ENCODE measurements around the gene HIPK4.

The HIPK4 gene

DNA sequence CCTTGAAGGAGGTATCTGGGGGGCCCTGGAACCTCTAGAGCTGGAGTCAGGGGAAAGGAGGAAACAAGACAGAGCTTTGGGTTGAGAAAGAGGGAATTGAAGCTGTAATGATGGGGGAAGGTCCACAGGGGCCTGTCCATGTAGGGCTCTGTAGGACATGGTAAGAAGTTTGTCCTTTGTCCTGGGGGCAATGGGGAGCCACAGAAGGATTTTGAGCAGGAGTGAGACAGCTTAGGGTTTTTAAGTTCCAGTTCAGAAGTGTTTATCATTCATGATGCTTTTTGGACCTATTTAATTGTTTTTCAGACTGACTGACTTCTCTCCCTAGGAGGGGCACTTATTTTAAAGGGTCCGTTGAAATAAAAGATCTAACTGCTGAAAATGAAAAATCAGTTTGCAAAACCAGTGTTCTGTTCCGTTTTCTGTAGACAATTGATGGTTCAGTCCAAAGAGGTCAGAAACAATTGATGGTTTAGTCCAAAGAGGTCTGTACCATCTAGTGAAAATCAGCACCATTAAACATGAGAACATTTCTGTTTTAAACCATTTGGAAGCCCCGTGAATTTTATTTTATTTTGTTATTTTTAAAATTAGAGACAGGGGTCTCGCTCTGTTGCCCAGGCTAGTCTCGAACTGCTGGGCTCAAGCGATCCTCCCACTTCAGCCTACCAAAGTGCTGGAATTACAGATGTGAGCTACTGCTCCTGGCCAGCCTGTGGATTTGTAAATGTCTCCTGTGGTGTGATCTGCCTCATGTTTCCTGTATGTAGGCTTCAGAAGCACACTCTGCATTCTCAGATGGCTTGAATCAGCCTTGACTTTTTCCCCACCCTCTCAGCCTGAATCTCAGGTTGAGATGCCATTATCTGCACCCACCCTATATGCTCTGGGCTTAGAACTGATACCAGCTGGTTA is 33.0 kb downstream of the HIPK4 start:
- TF ChIP-seq, protein P1, sequence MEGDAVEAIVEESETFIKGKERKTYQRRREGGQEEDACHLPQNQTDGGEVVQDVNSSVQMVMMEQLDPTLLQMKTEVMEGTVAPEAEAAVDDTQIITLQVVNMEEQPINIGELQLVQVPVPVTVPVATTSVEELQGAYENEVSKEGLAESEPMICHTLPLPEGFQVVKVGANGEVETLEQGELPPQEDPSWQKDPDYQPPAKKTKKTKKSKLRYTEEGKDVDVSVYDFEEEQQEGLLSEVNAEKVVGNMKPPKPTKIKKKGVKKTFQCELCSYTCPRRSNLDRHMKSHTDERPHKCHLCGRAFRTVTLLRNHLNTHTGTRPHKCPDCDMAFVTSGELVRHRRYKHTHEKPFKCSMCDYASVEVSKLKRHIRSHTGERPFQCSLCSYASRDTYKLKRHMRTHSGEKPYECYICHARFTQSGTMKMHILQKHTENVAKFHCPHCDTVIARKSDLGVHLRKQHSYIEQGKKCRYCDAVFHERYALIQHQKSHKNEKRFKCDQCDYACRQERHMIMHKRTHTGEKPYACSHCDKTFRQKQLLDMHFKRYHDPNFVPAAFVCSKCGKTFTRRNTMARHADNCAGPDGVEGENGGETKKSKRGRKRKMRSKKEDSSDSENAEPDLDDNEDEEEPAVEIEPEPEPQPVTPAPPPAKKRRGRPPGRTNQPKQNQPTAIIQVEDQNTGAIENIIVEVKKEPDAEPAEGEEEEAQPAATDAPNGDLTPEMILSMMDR (conservative IDR thresholded peaks at IDR 0.05), result no peak
- H3K27ac ChIP-seq, result no peak overlapping the region

DNA sequence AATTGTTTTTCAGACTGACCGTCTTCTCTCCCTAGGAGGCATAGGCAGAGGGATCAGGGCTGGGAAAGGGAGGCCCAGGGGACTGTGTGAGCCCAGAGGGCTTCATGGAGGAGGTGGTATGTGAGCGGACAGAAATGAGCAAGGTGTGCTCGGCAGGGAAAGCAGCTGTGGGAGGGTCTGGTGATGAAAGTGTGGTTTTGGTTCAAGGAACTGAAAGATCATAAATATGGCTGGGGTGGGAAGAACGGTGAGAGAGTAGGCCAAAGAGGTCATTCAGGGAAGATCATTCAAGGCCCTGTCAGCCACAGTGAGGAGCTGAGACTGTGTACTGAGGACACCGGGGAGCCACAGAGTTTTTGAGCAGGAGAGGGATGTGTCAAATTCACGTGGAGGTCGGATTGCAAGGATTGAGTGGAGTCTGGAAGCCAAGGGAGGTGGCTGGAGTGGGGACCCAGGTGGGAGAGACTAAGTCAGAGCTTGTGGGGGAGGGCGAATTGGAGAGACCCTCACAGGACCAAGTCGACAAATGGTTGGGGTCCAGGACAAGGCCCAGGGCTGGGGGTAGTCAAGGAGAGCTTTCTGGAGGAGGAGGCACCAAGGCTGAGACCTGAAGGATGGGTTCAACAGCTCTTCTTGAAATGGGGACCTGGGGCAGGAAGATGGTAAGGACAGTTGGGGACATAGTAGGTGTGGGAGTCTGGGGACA is 33.9 kb downstream of the HIPK4 start:
- H3K27ac ChIP-seq, result no peak overlapping the region
- TF ChIP-seq, protein P1 (conservative IDR thresholded peaks at IDR 0.05), result no peak

DNA sequence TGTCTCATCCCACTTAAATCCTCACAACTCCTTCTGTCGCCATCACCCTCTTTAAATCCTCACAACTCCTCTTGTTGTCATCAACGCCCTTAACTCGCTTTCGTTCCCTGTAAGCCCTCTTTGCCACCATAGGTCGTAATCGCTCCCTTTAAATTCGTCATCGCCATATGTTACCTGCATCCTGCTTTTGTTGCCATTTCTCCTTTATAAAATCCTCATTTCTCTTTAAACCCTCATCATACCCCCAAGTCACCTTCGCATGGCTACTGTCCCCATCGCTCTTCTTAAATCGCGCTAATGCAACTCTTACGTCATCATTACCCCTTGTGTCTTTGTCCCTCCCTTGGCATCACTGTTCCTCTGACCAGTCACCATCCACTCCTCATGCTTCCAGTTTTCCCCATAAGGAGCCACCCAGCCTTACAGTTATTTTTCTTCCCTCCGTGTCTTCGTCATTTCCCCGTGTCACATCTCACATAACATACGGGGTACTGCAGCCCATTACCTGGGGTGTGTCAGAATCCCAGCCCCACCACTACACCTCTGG is 40.9 kb downstream of the HIPK4 start:
- H3K27ac ChIP-seq, result peak overlapping the region; percentile 66
- TF ChIP-seq, protein P1 (conservative IDR thresholded peaks at IDR 0.05), result no peak

DNA sequence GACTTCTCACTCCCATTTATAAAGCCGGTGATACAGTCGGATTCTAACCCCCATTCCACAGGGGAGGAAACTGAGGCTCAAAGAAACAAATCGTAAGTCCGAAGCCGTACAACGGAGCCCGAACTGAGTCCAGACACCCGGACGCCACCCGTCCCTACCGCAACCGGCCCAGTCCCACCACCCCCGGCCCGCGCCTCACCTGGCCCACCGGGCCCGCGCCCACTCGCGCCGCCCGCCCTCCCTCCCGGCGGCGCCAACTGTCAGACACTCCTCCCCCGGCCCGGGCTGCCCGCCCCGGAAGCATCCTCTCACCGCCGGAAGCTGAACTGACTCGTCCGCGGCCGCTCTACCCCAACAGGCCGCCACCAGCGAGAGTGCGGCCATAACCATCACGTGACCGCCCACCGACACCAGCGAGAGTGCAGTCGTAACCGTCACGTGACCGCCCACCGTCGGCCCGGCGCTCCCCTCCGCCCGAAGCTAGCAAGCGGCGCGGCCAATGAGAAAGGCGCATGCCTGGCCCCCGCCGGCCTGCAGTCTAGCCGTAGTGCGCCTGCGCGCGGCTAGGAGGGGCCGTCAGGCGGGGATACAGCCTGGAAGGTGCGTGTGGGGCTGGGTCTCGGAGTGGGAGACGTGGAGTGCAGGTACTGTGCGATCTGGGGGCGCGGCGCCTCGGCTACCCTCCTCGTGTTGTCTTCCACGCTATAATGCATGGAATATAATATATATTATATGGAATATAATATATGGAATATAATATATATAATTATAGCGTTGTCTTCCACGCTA is 41.7 kb downstream of the HIPK4 start, which contains the start of the genes C19orf47 and PLD3:
Gene C19orf47 (minus strand): TSS at position 273 of the 789 bp plus-strand sequence. CDS start 6,540 bp downstream, outside the sequence.
Gene PLD3 (plus strand): TSS at position 571 of the 789 bp plus-strand sequence. CDS start 17,789 bp downstream, outside the sequence.
- peak within 1 kb of the TSS; percentile 66 for H3K27ac ChIP-seq
- TF ChIP-seq, protein P1 (conservative IDR thresholded peaks at IDR 0.05), result no peak

DNA sequence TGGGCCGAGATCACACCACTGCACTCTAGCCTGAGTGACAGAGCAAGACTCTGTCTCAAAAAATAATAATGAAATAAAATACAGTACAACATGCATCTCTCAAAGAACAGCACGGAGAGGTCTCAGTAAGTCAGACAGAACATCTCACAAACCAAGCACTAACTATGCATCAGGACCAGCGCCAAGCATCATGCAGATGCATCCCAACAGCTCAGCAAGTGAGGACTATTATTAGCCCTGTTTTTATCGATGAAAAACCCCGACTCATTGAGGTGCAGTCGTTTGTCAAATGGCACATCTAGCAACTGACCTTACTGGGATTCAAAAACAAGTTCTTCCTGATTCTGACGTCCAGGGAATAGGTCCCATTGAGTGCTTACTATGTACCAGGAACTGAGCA is 45.6 kb downstream of the HIPK4 start:
- no peak overlapping the region for H3K27ac ChIP-seq

DNA sequence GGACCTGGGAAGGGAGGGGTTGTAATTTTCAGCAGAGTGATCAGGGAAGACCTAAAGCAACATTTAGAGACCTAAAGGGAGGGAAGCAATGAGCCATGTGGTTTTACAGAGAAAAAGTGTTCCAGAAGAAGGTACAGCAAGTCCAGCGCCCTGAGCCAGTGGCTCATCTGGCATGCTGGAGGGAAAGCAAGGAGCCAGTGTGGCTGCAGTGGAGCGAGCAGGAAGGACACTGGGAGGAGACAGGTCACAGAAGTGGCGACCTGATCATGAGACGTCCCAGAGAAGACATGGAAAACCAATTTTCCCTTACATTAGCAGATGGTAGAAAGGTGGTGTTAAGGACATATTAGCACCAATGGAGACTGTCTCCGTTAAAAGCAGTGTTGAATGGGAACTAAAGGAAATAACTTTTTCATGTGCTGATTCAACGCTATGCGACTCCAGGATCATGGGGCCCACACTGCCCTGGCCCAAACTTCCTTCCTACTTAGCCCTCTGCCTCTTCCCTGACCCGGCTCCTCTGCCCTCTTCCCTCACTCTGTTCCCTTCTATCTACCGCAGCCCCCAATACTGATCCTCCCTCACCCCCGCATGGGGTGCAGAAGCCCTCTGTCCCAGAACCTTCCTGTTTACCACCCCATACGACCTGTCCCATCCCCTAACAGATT is 47.2 kb downstream of the HIPK4 start:
- TF ChIP-seq, protein P1 (conservative IDR thresholded peaks at IDR 0.05), result no peak
- no peak overlapping the region for H3K27ac ChIP-seq

More for the DNA sequence above, 45.6 kb downstream of the HIPK4 start:
- TF ChIP-seq, protein P1 (conservative IDR thresholded peaks at IDR 0.05), result no peak
